Testis (tissue), 3 donors: ENCODE data around the gene SAP25. TPM values are rescaled to one million over a fixed set of nuclear protein-coding genes. Genes with fewer than 3 reads are reported as not detected.
"Not testable (repeated sequence)": the region's sequence is repeated elsewhere in the genome, so short reads cannot be mapped to it uniquely, and the experiment has no call there.

ENCODE experiments used
- DNase-seq: peaks from one replicate; pipeline ENCODE4 v3.0.0-alpha.2; 2019
- H3K27ac ChIP-seq, 2 donors: fragments of 200-600 bp; sonication (generic); one replicate each; pipeline ENCODE4 v1.5.1; 2019
- H3K27me3 ChIP-seq: fragments of 200-600 bp; sonication (generic); one replicate; pipeline ENCODE4 v1.5.1; 2019
- H3K36me3 ChIP-seq: fragments of 200-600 bp; sonication (generic); one replicate; pipeline ENCODE4 v1.5.1; 2017; ENCODE audit warnings: low read depth; ENCODE audit errors: missing control alignments
- H3K4me1 ChIP-seq: fragments of 200-600 bp; sonication (generic); one replicate; pipeline ENCODE4 v1.5.1; 2019
- H3K4me3 ChIP-seq, 2 donors: fragments of 200-600 bp; sonication (generic); one replicate each; pipeline ENCODE4 v1.5.1; 2017 to 2019
- H3K9me3 ChIP-seq: fragments of 200-600 bp; sonication (generic); one replicate; pipeline ENCODE4 v1.5.1; 2017
- CTCF ChIP-seq, 3 experiments: fragments of 450-650 bp in 2 of 3; fragments of 200-600 bp in 1 of 3; sonication (generic) in 1 of 3; IDR thresholded peaks; one replicate each; pipeline ENCODE4 v1.5.1; 2016 to 2019; ENCODE audit warnings: antibody characterized with exemption in 3 of 3, mild to moderate bottlenecking in 2 of 3, moderate library complexity in 1 of 3
- POLR2A ChIP-seq: fragments of 450-650 bp; IDR thresholded peaks from one replicate; pipeline ENCODE4 v1.6.1; 2017; ENCODE audit warnings: antibody characterized with exemption, mild to moderate bottlenecking, moderate library complexity
- WGBS, 2 donors: methylation state at CpG; one replicate each; pipeline ENCODE4 v1.1.5; 2018; 5-methylcytosine and 5-hydroxymethylcytosine counted together
- intact Hi-C: fragments of 100-400 bp; cut with DNase I; formaldehyde crosslinking; loops from one replicate; pipeline ENCODE4 v1.15.1; 2023; ENCODE audit warnings: low total_unique reads
- polyA plus RNA-seq: library from polyadenylated mRNA; stranded (reverse); fragments of 350-450 nt; fragmentation: Illumina TruSeq; extraction: RNeasy Lipid Tissue Mini Kit (QIAGEN cat#74804); gene quantifications from one replicate; pipeline ENCODE4 v1.2.3, GENCODE V29; 2014; ENCODE audit warnings: low read depth, low replicate concordance; ENCODE audit not compliant: insufficient read depth
- total RNA-seq, 2 donors: library from RNA; depleted of rRNA; stranded (reverse); fragments of >200 nt; gene quantifications; one replicate each; pipeline ENCODE4 v1.2.3, GENCODE V29; 2016

The SAP25 gene
- total and polyA plus RNA-seq, 3 donors from 2014 or later: 28.4 to 30.3 (median 29.9) TPM

- 80 to 84% methylated on average over 4 of the region's 4 CpGs for WGBS, 2 donors
- no peak for DNase-seq
- Histone ChIP-seq H3K9me3 (no peaks in the 10 kb centered on the region), H3K27me3 (no peaks in the 10 kb centered on the region), H3K4me3 (no peak overlapping the region), H3K27ac (no peak overlapping the region), H3K4me1 (peaks cover 2% of the 10 kb centered on the region), H3K36me3 (no peaks in the 10 kb centered on the region)
- intact Hi-C loops: loop anchor here (5.0 kb wide), 1 partner anchor 77 kb away; the partner anchor contains the start of gene NYAP1
- TF ChIP-seq CTCF (IDR thresholded peaks at IDR 0.05): no peak
These were observed 14.6 kb downstream of the SAP25 start for GRCh38 chr7:100559127-100559526.

- Histone ChIP-seq H3K4me3 (no peak overlapping the region), H3K9me3 (no peaks in the 10 kb centered on the region), H3K36me3 (no peaks in the 10 kb centered on the region), H3K4me1 (no peaks in the 10 kb centered on the region), H3K27ac (peak overlapping the region in 1 of 2 donors; percentile 19), H3K27me3 (no peaks in the 10 kb centered on the region)
- WGBS, 2 donors: 62 to 78% methylated on average over 4 of the region's 4 CpGs
- intact Hi-C loops: loop anchor here (5.0 kb wide), 1 partner anchor 74 kb away; the partner anchor contains the start of gene NYAP1
- TF ChIP-seq CTCF (IDR thresholded peaks at IDR 0.05): no peak
- TF ChIP-seq POLR2A: no peak
- DNase-seq: no peak
These were observed 17.2 kb downstream of the SAP25 start for GRCh38 chr7:100556541-100556940.

GRCh38 chr7:100555701-100556100 lies 18.0 kb downstream of the SAP25 start:
- Histone ChIP-seq H3K27ac (peak overlapping the region in 1 of 2 donors; percentile 19), H3K27me3 (no peaks in the 10 kb centered on the region), H3K36me3 (no peaks in the 10 kb centered on the region), H3K9me3 (no peaks in the 10 kb centered on the region), H3K4me1 (no peaks in the 10 kb centered on the region), H3K4me3 (no peak overlapping the region)
- TF ChIP-seq CTCF (IDR thresholded peaks at IDR 0.05): no peak
- no peak for TF ChIP-seq POLR2A
- no peak for DNase-seq
- WGBS, 2 donors: 75 to 86% methylated on average over 5 of the region's 5 CpGs
- intact Hi-C loops: loop anchor here (5.0 kb wide), 1 partner anchor 73 kb away; the partner anchor contains the start of gene NYAP1

- H3K4me3 ChIP-seq: no peak overlapping the region
- WGBS, 2 donors: 93 to 98% methylated on average over 3 of the region's 3 CpGs
- TF ChIP-seq CTCF (IDR thresholded peaks at IDR 0.05) (no peak), POLR2A (no peak)
- intact Hi-C loops: no loop called here
- no peak overlapping the region for H3K27ac ChIP-seq
- no peaks in the 10 kb centered on the region for H3K9me3 ChIP-seq
- no peak for DNase-seq
- H3K4me1 ChIP-seq: peaks cover 10% of the 10 kb centered on the region
- H3K27me3 ChIP-seq: no peaks in the 10 kb centered on the region
- H3K36me3 ChIP-seq: no peaks in the 10 kb centered on the region
These were observed 20.7 kb downstream of the SAP25 start for GRCh38 chr7:100553032-100553431.

GRCh38 chr7:100552532-100552931 lies 21.2 kb downstream of the SAP25 start:
- no peaks in the 10 kb centered on the region for H3K9me3 ChIP-seq
- peaks cover 15% of the 10 kb centered on the region for H3K4me1 ChIP-seq
- TF ChIP-seq CTCF (IDR thresholded peaks at IDR 0.05): no peak
- TF ChIP-seq POLR2A: no peak
- 98 to 100% methylated on average over 2 of the region's 2 CpGs for WGBS, 2 donors
- no peaks in the 10 kb centered on the region for H3K36me3 ChIP-seq
- no peak for DNase-seq
- H3K27ac ChIP-seq: no peak overlapping the region
- H3K27me3 ChIP-seq: no peaks in the 10 kb centered on the region
- H3K4me3 ChIP-seq: no peak overlapping the region
- intact Hi-C loops: no loop called here

- WGBS, 2 donors: 75 to 76% methylated on average over 4 to 5 of the region's 5 CpGs
- DNase-seq: not testable (repeated sequence)
These were observed 25.3 kb downstream of the SAP25 start for GRCh38 chr7:100548446-100548845.

More at GRCh38 chr7:100548446-100548845, 25.3 kb downstream of the SAP25 start:
- H3K27me3 ChIP-seq, H3K4me3 ChIP-seq, H3K9me3 ChIP-seq, H3K36me3 ChIP-seq, intact Hi-C loops: not testable (repeated sequence)
- H3K27ac ChIP-seq: peak overlapping the region; percentile 90 to 92
- peaks cover 54% of the 10 kb centered on the region for H3K4me1 ChIP-seq
